ENCODE data around the gene NCK2.

The NCK2 gene

DNA sequence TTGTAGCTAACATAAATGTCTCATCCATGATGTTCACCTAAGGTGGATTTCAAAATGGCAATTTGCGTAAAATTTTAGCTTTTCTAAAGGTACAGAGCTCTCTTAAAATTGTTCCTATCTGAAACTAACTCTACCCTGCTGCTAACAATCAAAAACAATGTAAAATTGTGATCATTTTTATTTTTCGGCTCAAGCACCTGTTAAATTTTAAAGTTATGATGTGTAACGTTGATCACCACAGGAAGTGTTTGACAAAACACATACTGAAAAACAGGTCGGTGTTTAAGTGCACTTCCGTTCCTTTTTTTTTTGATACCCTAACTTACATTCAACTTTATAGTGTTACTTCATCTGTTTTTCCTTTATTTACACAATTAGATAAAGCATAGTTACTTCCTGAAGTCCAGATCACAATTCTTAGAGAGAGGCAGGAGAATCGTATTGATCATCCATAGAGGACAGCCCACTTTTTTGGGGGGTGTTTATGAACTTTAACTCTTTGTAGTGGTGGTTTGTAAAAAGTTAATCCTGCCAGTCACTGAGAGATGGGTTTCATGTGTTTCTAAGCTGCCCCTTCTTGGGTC, 6.0 kb upstream of the NCK2 start:
- Histone ChIP-seq H3F3A (ENCODE audit: insufficient read depth, low read length) (no peaks in the 10 kb centered on the region), H4K20me1 (ENCODE audit: insufficient read depth, low read length) (no peaks in the 10 kb centered on the region), H3K9me2 (ENCODE audit: low read depth, low read length) (no peaks in the 10 kb centered on the region), H2AFZ (ENCODE audit: low read length) (no peak overlapping the region), H3K9me3 (ENCODE audit: low read length) (no peaks in the 10 kb centered on the region), H3K4me3 (ENCODE audit: low read depth, low read length, poor library complexity, severe bottlenecking) (no peak overlapping the region), H3K36me3 (ENCODE audit: insufficient read depth, low read length) (no peaks in the 10 kb centered on the region), H3K79me2 (ENCODE audit: insufficient read depth, low read length) (no peaks in the 10 kb centered on the region), H3K4me1 (ENCODE audit: insufficient read depth, low read length, severe bottlenecking) (no peaks in the 10 kb centered on the region), H3K27me3 (ENCODE audit: insufficient read depth, low read length) (no peaks in the 10 kb centered on the region), H3K4me2 (ENCODE audit: low read length) (no peak overlapping the region), H3K9ac (ENCODE audit: low read length) (no peak overlapping the region), H3K27ac (ENCODE audit: low read depth, low read length, poor library complexity, severe bottlenecking) (no peak overlapping the region)
- no peak for TF ChIP-seq EZH2 (IDR thresholded peaks at IDR 0.05; ENCODE audit: borderline replicate concordance, low read length)
- TF ChIP-seq, protein P1, sequence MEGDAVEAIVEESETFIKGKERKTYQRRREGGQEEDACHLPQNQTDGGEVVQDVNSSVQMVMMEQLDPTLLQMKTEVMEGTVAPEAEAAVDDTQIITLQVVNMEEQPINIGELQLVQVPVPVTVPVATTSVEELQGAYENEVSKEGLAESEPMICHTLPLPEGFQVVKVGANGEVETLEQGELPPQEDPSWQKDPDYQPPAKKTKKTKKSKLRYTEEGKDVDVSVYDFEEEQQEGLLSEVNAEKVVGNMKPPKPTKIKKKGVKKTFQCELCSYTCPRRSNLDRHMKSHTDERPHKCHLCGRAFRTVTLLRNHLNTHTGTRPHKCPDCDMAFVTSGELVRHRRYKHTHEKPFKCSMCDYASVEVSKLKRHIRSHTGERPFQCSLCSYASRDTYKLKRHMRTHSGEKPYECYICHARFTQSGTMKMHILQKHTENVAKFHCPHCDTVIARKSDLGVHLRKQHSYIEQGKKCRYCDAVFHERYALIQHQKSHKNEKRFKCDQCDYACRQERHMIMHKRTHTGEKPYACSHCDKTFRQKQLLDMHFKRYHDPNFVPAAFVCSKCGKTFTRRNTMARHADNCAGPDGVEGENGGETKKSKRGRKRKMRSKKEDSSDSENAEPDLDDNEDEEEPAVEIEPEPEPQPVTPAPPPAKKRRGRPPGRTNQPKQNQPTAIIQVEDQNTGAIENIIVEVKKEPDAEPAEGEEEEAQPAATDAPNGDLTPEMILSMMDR (IDR thresholded peaks at IDR 0.05; ENCODE audit: low read length), result no peak

DNA sequence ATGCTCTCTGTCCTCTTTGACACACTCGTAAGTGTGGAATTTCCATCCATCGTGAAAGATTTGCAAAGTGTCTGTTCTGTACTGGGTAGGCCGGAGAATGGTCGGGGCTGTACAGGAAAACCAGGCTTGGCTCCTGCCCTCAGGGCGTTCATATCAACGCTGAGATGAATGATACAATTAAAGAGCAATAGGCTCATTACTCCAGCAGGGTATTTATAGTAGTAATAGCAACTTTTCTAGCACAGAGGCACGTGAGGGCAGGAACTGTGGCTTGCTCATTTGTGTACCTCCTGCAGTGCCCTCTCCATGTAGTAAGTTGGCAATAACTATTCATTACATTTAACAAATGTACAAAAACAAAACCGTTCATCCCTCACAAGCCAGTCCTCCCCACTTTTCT, 5.3 kb upstream of the NCK2 start:
- H3K4me1 ChIP-seq (ENCODE audit: insufficient read depth, low read length, severe bottlenecking), result peaks cover 5% of the 10 kb centered on the region
- H3K9ac ChIP-seq (ENCODE audit: low read length), result no peak overlapping the region
- H4K20me1 ChIP-seq (ENCODE audit: insufficient read depth, low read length), result no peaks in the 10 kb centered on the region
- no peaks in the 10 kb centered on the region for H3K9me3 ChIP-seq (ENCODE audit: low read length)
- no peak overlapping the region for H3K27ac ChIP-seq (ENCODE audit: low read depth, low read length, poor library complexity, severe bottlenecking)
- H3K4me3 ChIP-seq (ENCODE audit: low read depth, low read length, poor library complexity, severe bottlenecking), result no peak overlapping the region
- H3K79me2 ChIP-seq (ENCODE audit: insufficient read depth, low read length), result no peaks in the 10 kb centered on the region
- H3K27me3 ChIP-seq (ENCODE audit: insufficient read depth, low read length), result no peaks in the 10 kb centered on the region
- no peaks in the 10 kb centered on the region for H3K9me2 ChIP-seq (ENCODE audit: low read depth, low read length)
- no peaks in the 10 kb centered on the region for H3F3A ChIP-seq (ENCODE audit: insufficient read depth, low read length)
- no peak overlapping the region for H2AFZ ChIP-seq (ENCODE audit: low read length)
- no peak overlapping the region for H3K4me2 ChIP-seq (ENCODE audit: low read length)
- TF ChIP-seq EZH2 (IDR thresholded peaks at IDR 0.05; ENCODE audit: borderline replicate concordance, low read length), result no peak
- TF ChIP-seq, protein P1 (IDR thresholded peaks at IDR 0.05; ENCODE audit: low read length), result no peak
- H3K36me3 ChIP-seq (ENCODE audit: insufficient read depth, low read length), result no peaks in the 10 kb centered on the region

DNA sequence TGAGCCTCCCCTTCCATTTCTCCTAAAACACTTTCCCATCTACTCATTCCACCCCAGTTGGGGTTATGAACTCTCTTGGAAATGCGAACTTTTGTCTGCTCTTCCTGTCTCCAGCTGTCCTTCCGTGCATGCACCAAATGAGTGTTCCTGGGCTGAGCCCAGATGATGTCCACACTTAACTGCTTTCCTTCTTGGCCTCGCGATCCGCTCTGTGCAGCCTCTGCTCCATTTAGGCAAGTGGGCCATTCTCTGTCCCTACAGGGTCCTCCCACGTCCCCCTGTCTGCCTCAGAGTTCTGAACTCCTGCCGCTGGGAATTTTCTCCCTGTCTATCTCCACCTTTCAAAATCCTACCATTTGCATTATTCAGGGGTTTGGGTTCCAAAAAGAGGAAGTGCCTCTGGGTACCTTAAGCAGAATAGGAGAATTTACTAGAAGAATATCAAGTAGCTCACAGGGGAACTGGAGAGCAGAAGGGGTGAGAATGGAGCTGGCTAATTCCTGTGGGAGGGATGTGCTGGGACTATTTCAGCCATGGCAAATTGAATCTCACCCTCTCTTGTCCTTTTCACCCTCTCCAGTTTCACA, 4.7 kb upstream of the NCK2 start:
- Histone ChIP-seq H2AFZ (ENCODE audit: low read length) (no peak overlapping the region), H3K9me3 (ENCODE audit: low read length) (no peaks in the 10 kb centered on the region), H3K9me2 (ENCODE audit: low read depth, low read length) (no peaks in the 10 kb centered on the region), H3K36me3 (ENCODE audit: insufficient read depth, low read length) (no peaks in the 10 kb centered on the region), H3K27ac (ENCODE audit: low read depth, low read length, poor library complexity, severe bottlenecking) (no peak overlapping the region), H3K79me2 (ENCODE audit: insufficient read depth, low read length) (no peaks in the 10 kb centered on the region), H3K4me1 (ENCODE audit: insufficient read depth, low read length, severe bottlenecking) (peaks cover 5% of the 10 kb centered on the region), H3K4me3 (ENCODE audit: low read depth, low read length, poor library complexity, severe bottlenecking) (no peak overlapping the region), H3K9ac (ENCODE audit: low read length) (no peak overlapping the region), H3K27me3 (ENCODE audit: insufficient read depth, low read length) (no peaks in the 10 kb centered on the region), H3K4me2 (ENCODE audit: low read length) (no peak overlapping the region), H3F3A (ENCODE audit: insufficient read depth, low read length) (no peaks in the 10 kb centered on the region), H4K20me1 (ENCODE audit: insufficient read depth, low read length) (no peaks in the 10 kb centered on the region)
- no peak for TF ChIP-seq EZH2 (IDR thresholded peaks at IDR 0.05; ENCODE audit: borderline replicate concordance, low read length)
- TF ChIP-seq, protein P1 (IDR thresholded peaks at IDR 0.05; ENCODE audit: low read length), result no peak
